HG03060 (cell line): ENCODE measurements around the gene NEURL1B.

Experiments
- ATAC-seq: cut with Tn5 transposase; IDR thresholded peaks from one replicate; pipeline ENCODE4 v1.9.1; 2021; ENCODE audit warnings: low read depth, moderate number of reproducible peaks; ENCODE audit not compliant: unreplicated experiment

NEURL1B gene

GRCh38 chr5:172632346-172633092 lies 8.5 kb upstream of the NEURL1B start:
- ATAC-seq: no peak

GRCh38 chr5:172633403-172633970 lies 7.6 kb upstream of the NEURL1B start:
- no peak for ATAC-seq

GRCh38 chr5:172634106-172634899 lies 6.8 kb upstream of the NEURL1B start:
- no peak for ATAC-seq

- no peak for ATAC-seq
These were observed 6.0 kb upstream of the NEURL1B start for GRCh38 chr5:172635038-172635437.

- ATAC-seq: no peak
These were observed 4.6 kb upstream of the NEURL1B start for GRCh38 chr5:172636279-172637050.

- no peak for ATAC-seq
These were observed 3.9 kb upstream of the NEURL1B start for GRCh38 chr5:172637110-172637580.

GRCh38 chr5:172637740-172638139 lies 3.3 kb upstream of the NEURL1B start:
- no peak for ATAC-seq

GRCh38 chr5:172638209-172638768 lies 2.8 kb upstream of the NEURL1B start:
- no peak for ATAC-seq

- ATAC-seq: no peak
These were observed 924 bp upstream of the NEURL1B start for GRCh38 chr5:172640139-172640538.

- no peak for ATAC-seq
These were observed 442 bp downstream of the NEURL1B start for GRCh38 chr5:172641359-172642050.

- no peak for ATAC-seq
These were observed 967 bp downstream of the NEURL1B start for GRCh38 chr5:172642051-172642409.

GRCh38 chr5:172642486-172642885 lies 1.4 kb downstream of the NEURL1B start:
- ATAC-seq: no peak

- ATAC-seq: no peak
These were observed 2.1 kb downstream of the NEURL1B start for GRCh38 chr5:172642926-172643871.

GRCh38 chr5:172644266-172644665 lies 3.2 kb downstream of the NEURL1B start:
- no peak for ATAC-seq

- no peak for ATAC-seq
These were observed 3.6 kb downstream of the NEURL1B start for GRCh38 chr5:172644711-172645110.

- no peak for ATAC-seq
These were observed 4.4 kb downstream of the NEURL1B start for GRCh38 chr5:172645271-172646055.

GRCh38 chr5:172646716-172647285 lies 5.7 kb downstream of the NEURL1B start:
- no peak for ATAC-seq
